ENCODE data around the gene UBE3A.

DNA sequence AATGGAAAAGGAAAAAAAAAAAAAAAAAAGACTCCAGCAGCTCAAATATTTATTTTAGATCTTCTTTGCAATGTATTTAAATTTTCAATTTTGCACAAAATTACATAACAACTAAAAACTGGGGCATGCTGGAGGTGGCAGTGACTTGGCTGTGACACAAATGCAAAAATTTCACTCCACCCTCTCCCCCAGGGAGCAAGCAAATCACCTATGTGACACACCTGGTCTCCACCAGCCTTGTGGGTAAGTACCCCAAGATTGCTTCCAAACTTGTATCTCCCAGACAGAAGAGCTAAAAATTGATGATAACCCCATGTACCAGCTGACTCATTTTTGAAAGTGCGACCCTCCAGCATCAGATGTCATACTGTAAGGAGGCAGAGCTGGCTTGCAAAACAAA is 32.0 kb downstream of the UBE3A start:
- TF ChIP-seq, protein P1, sequence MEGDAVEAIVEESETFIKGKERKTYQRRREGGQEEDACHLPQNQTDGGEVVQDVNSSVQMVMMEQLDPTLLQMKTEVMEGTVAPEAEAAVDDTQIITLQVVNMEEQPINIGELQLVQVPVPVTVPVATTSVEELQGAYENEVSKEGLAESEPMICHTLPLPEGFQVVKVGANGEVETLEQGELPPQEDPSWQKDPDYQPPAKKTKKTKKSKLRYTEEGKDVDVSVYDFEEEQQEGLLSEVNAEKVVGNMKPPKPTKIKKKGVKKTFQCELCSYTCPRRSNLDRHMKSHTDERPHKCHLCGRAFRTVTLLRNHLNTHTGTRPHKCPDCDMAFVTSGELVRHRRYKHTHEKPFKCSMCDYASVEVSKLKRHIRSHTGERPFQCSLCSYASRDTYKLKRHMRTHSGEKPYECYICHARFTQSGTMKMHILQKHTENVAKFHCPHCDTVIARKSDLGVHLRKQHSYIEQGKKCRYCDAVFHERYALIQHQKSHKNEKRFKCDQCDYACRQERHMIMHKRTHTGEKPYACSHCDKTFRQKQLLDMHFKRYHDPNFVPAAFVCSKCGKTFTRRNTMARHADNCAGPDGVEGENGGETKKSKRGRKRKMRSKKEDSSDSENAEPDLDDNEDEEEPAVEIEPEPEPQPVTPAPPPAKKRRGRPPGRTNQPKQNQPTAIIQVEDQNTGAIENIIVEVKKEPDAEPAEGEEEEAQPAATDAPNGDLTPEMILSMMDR (IDR thresholded peaks at IDR 0.05; ENCODE audit: insufficient read depth, low read length, poor library complexity, severe bottlenecking) = no peak
- no peak for TF ChIP-seq EZH2phosphoT487 (conservative IDR thresholded peaks at IDR 0.05; ENCODE audit: low read length)
